ENCODE data around the gene DGCR2.
"Not testable (repeated sequence)": the region's sequence is repeated elsewhere in the genome, so short reads cannot be mapped to it uniquely, and the experiment has no call there.

DGCR2 gene

DNA sequence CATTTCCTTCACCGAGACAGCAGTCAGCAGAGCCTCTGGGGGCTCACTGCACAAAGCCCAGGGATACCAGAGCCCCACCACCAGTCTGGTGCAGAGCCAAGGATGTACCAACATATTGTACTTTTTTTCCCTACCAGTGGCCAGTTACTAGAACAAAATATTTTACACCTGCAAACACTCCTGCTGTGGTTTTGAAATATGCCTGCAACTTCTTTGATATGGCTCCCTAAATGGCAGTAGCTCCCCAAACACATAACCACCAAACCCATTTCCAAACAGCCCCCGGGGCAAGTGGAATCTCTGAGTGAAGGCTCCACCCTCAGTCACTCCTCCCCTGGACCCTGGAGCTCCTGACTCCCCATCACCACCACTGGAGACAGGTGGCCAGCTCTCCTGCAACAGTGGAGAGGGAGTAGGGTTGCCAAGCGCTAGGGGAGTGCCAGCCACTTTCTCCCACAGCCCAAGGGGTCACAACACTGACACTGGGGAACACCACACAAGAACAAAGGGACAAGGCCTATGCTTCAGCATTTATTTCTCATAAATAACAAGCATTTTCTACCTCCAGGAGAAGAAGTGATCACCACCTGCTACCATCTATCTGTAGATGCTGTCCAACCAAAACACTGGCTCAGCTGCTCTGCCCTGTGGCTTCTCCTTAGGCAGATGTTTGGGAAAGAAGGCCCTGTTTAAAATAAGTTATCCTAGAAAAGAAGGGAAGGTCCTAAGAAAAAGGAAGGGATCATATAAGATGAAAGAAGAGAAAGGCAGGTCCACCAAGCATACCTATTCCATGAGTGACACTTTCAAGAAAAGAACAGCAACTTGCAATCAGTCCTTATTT, 15.1 kb downstream of the DGCR2 start:
- no peak for DNase-seq

DNA sequence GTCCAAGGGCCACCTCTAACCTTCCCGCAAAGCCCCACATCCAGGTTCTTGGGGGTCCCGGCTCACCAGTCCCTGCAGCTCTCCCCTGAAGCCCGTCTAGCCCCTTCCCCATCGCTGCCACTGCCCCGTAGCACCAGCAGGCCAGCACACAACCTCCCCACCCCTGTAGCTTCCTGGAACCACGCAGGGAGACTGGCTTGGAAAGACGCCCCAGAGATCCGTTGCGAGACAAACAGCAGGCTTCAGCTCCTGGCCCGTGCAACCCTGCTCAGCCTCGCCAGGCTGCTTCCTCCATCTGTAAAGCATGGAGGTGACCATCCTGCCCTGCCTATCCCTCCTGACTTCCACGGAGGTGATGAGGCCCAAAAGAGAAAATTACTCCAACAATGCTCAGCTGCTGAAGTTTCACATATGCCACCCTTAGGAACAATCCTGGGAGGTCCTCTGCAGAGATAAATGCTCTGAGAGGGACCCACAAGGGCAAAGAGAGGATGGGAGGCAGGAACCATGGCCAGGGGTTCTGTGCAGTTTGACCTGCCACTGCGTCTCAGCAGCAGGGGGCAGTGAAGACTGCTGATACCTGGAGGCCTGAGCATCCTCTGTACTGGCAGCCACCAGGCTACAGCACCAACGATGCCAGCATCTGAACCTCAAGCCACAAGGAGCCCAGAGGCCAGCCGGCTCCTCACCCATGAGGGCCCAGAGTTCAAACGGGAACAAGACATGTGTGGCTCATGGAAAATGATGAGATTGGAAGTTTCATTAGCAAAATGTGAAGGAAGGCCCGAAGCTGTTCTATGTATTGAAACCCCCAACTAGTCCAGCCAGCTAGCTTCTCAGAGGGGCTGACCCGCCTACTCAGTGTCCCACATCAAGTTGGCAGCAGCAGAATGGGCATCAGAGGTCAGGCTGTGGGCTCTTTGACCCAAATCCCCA, 16.1 kb downstream of the DGCR2 start:
- no peak for DNase-seq

DNA sequence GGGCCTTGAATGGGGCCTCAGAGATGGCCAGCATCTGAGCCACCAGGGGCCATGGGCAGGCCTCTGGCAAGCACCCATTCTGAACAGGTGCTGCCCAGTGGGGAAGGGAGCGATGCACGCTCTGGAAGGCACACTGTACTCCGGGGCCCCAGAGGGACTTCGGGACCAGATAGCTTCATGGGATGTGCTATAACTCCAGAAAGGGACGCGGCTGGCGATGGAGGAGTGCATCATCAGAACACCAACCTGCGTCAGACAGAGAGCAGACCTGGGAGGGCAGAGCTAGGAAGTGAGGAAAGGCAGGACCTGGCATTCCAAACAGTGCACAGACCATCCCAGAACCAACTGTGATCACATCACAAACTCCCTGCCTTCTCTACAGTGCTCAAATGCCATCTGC, 16.8 kb downstream of the DGCR2 start:
- no peak for DNase-seq

DNA sequence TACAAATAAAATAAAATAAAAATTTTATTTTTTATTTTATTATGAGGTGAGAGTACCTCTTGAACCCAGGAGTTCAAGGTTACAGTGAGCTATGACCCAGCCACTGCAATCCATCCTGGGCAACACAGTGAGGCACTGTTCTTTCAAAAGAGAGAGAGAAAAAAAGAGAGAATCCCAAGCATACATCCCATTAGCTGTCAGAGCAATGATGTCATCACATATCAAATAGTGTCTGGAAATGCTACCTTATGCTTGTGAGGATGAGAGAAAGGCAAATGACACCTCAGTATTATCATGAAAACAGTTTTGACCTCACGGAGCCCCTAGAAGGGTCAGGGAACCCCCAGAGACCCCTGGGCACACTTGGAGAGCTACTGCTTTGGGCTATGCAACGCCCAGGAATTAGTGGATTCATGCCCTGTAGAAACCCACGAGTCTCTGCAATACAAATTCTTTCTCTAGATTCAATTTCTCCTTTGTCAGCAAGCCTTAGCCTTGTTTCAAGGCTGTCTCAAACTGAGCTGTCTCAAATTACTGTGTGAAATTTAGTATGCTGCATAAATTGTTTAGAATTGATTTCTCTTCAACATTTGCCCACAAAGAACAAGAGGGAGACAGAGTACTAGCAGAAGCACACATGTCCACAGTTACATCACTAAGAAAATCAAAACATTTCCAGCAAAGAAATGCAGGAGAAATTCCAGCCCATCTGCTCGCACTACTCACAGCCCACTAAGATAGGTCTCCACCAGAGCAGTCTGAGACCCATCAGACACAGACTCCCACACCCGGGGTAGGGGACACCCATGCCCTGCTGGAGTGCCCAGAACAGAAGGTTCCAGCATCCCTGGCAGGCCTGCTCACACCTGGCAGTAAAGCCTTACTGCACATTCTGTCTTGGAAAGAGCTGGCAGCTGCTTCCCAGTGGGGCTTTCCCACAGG, 18.1 kb downstream of the DGCR2 start:
- no peak for DNase-seq

DNA sequence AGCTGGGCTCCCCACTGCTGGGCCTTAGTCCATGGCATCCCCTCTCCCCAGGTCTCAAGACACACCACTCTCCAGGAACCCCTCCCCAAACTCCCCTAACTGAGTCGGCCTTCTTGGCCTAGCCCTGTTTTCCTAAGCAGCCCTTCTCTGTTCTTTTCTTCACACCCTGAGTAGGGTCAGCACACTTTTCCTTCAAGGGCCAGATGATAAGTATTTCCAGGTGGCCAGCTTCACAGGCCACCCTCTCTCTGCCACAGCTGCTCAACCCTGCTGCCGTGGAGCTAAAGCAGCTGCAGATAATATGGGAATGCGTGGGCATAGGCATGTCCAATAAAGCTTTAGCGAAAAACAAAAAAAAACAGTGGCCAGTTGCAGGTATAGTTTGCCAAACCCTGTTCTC, 24.1 kb downstream of the DGCR2 start:
- no peak for DNase-seq

DNA sequence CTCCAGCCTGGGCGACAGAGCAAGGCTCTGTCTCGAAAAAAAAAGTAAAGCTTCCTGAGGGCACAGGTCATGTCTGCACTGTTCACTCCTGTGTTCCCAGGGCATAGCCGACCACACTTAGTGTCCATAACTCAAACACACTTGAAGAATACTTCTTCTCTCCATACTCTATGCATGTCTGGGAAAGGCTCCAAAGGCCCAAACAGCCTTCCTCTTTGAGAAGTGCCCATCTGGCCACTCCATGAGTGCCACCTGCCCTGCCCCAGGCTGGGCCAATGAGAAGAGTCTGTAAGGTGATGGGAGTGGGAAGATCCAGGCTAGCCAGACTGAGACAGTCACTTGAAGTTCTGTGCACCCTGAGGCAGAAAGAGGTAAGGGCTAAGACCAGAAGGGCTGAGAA, 24.7 kb downstream of the DGCR2 start:
- DNase-seq = no peak

DNA sequence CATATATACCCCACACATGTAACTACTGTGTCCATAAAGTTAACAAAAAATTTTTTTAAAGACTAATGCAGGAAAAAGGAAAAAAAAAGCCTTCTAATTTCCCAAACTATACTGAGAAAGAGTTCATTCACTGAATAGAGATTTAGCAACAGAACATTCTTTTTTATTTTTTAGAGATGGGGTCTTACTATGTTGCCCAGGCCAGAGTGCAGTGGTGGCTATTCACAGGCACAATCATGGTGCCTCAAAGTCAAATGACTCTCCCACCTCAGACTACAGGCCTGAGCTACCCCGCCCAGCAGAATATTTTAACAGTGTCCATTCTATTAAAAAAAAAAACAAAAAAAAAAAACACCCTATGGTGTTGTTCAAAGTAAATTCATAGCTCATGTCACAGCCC, 25.7 kb downstream of the DGCR2 start:
- no peak for DNase-seq

DNA sequence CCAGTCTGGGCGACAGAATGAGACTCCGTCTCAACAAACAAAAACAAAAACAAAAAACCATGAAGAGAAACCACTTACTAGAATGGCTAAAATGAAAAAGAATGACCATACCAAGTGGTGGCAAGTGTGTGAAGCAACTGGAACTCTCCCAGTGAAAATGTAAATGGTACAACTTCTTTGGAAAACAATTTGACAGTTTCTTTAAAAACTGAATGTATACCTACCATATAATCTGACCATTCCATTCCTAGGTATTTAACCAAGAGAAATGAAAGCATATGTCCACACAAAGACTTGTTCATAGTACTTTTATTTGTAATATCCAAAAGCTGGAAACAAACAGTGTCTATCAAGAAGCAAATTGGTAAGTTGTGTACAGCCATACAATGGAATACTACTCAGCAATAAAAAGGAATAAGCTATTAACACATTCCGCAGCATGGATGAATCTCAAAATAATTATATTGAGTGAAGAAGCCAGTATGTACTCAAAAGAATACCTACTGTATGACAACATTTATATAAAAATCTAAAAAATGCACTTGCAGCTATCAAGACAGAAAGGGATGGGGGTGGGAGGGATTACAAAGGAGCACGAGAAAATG, 27.7 kb downstream of the DGCR2 start:
- DNase-seq = no peak

DNA sequence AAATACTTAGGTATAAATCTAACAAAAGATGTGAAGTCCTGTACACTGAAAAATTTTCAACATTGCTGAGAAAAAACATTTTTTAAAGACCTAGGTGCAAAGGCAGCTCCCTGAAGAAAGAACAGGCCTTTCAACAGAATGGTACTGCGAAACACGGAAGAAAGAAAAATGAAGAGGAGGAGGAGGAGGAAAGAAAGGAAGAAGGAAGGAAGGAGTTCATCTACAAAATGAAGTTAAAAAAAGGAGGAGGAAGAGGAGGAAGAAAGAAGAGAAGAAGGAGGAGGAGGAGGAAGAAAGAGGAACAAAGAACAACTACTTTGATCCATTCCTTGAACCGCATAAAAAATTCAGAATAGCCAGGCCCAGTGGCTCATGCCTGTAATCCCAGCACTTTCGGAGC, 29.5 kb downstream of the DGCR2 start:
- no peak for DNase-seq

DNA sequence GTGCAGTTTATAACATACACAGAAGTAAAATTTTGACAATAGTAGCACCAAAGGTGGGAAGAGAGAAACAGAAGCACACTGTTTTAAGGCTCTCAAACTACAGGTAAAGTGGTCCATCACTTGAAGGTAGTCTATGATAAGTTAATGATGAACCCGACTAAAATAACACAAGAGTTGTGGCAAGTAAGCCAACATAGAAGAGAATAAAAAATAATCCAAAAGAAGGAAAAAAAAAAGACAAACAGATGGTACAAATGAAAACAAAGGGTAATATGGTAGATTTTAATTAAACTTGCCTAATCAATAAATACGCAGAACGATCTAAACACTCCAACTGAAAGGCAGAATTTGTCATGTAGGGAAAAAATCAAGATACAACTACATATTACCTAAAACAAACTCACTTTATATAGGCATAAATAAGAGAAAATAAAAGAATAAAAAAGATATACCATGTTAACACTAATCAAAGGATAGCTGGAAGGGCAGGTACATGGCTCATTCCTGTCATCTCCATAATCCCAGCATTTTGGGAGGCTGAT, 31.6 kb downstream of the DGCR2 start:
- no peak for DNase-seq

DNA sequence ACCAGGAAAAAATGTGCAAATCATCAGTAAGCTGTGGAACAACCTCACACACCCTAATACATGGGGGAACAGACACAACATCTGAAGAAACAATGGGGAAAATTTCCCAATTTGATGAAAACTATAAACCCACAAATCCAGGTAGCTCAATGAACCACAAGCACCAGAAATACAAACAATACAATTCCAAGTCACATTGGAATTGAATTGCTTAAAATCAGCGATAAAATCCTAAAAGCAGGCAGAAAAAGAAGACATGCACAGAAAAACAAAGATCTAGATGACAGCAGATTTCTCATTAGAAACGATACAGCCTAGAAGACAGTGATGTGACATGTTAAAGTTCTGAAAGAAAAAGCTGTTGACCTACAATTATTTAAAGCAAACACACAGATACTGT, 32.0 kb downstream of the DGCR2 start:
- no peak for DNase-seq

DNA sequence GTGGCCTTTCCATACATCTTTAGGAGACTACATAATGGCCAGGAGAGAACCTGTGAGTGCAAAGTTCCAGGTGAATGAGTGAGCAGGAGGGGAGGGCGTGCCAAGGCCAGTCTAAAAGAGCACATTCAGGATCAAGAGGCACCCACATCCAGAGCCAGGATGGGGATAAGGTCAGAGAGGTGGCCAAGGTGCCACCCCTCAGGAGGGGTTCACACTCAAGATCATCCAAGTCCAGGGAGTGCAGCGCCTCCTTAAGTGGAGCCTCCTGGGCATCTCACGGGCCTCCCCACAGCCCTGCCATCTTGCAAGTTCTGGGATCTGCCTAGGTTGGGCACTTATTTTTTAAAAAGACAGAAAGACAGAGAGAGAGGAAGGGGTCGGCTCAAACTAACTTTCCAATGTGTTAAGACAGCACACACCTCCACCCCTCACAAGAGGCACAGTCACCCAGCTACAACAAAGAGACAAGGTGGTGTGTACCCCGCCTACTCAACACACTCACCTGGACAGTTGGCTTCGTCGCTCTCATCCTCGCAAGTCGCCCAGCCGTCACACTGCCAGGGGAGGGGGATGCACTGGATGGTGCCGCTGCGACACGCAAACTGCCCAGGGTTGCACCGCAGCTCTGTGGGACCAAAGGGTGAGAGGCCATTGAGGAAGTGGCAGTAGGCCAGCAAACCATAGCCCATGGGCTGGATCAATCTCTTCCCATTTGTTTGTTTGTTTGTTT, 33.2 kb downstream of the DGCR2 start:
- DNase-seq = no peak

DNA sequence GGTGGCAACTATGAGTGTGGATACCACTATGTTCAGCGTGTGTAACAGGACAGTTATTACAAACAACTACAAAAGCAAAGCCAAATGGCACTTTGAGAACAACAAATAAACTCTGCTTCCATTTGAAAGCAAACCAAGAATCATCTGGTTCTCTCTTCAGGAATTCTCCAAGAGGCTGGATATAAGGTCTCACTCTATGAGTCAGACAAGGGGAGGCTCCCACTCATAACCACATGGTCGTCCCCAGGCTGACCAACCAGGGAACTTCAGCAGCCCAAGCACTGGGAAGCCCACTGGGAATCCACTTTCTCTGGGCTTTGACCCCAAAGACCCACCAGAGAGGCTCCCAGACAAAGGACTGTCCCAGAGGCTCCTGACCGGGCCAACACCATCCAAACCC, 35.3 kb downstream of the DGCR2 start:
- no peak for DNase-seq

DNA sequence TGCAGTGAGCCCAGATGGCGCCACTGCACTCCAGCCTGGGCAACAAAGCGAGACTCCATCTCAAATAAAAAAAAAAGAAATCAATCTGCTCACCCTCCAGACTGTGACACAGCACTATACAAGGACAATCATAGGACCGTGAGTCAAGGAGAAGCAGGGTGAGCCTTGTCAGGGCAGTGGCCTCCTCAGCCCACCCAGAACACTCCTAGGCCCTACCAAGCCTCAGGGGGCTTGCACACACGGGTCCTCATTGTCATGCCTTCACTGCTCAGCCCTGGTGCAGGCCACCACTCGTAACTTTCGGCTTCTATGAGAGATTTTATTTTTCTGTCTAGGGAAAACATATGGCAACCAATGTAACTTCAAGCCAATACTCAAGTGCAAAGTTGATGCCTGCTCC, 35.8 kb downstream of the DGCR2 start:
- DNase-seq = no peak

DNA sequence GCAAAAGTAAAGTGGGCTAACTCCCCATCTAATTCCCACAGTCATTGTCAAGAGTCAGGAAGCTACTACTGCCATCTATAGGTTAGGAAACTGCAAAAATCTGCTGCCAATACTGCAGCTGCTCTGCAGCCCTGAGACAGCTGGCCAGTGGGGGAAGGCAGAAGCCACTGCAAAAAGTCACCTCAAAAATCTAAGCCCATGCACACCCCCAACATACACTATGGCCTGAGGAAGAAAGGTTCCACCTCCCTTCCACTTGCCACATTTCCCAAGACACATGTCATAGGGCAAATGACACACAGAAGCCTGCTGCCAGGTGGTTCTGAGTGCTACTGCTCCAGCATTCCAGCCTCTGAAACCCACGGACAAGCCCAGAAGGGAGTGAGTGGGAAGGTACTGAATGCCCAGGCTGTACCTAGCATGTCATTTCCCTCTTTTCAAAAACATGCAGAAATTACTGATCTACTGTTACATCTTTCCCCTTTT, 36.9 kb downstream of the DGCR2 start:
- peak; percentile 9 for DNase-seq

DNA sequence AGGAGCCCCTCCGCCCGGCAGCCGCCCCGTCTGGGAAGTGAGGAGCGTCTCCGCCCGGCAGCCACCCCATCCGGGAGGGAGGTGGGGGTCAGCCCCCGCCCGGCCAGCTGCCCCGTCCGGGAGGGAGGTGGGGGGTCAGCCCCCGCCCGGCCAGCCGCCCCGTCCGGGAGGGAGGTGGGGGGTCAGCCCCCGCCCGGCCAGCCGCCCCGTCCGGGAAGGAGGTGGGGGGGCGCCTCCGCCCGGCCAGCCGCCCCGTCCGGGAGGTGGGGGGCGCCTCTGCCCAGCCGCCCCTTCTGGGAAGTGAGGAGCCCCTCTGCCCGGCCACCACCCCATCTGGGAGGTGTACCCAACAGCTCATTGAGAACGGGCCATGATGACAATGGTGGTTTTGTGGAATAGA, 37.6 kb downstream of the DGCR2 start:
- DNase-seq = not testable (repeated sequence)

DNA sequence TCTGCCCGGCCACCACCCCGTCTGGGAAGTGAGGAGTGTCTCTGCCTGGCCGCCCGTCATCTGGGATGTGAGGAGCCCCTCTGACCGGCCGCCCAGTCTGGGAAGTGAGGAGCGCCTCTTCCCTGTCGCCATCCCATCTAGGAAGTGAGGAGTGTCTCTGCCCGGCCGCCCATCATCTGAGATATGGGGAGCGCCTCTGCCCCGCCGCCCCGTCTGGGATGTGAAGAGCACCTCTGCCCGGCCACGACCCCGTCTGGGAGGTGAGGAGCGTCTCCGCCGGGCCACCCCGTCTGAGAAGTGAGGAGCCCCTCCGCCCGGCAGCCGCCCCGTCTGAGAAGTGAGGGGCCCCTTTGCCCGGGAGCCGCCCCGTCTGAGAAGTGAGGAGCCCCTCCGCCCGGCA, 38.1 kb downstream of the DGCR2 start:
- not testable (repeated sequence) for DNase-seq

DNA sequence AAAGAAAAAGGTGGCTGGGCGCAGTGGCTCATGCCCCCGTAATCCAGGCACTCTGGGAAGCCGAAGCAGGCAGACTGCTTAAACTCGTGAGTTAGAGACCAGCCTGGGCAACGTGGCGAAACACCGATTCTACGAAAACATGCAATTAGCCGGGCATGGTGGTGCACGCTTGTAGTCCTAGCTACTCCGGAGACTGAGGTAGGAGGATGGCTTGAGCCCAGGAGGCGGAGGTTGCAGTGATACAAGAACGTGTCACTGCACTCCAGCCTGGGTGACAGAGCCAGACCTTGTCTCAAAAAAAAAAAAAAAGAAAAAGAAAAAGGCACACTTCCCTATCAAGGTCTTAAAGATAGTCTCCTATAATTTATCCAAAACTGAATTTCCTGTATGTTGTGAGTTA, 39.4 kb downstream of the DGCR2 start:
- DNase-seq = no peak

DNA sequence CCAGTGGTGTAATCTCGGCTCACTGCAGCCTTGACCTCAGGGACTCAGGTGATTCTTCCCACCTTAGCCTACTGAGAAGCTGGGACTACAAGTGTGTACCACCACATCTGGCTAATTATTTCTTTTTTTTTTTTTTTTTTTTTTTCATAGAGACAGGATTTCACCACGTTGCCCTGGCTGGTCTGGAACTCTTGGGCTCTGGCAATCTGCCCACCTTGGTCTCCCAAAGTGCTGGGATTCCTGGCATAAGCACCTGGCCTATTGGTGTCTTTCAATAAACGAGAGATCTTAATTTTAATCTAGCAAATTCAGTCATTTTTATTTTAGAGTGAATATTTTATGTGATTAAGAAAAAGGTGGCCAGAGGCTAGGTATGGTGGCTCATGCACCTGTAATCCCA, 40.1 kb downstream of the DGCR2 start:
- DNase-seq = no peak

DNA sequence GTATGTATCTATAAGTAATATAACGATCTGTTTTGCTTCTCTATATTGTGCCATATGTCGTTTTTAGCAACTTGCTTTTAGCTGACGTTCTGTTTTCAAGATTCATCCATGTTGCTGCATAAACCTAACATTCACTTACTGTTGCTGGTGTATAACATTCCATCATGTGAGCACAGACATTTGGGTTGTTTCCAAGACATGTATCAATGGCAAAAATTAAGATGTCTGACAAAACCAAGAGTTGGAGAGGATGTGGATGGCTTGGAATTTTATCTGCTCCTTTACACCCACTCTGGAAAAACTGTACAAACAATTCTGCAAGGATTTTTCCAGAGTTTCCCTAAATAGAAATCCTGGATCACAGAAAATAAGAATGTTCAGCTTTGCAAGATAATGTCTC, 40.9 kb downstream of the DGCR2 start:
- DNase-seq = no peak

DNA sequence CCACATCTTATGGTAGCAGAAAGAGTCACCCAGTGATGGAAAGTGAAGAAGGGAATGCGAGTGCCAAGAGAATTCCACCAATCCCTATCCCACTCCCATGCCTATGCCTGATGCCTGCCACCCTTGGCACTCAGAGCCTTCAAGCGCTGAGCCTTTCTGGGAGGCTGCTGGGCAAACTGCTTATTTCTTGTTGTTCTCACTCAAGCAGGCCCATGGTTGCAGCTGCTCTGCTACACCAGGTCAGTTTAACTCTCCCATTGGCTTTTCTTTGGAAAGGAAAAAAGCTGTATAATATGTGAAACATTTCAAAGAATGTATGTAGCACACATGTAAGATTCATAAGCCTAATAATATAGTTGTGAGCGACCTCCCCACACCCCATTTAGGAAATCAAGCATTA, 41.4 kb downstream of the DGCR2 start:
- no peak for DNase-seq
